HepG2 (cell line): ENCODE results near the gene PHF10. TPM values are rescaled to one million over a fixed set of nuclear protein-coding genes. Genes with fewer than 3 reads are reported as not detected.
A peak's percentile ranks its signal among the peaks of the same experiment; 100 is the strongest.

Experiments used
- FOXA3 ChIP-seq: IDR thresholded peaks from 2 replicates; pipeline ENCODE4 v1.6.1; 2016; ENCODE audit warnings: missing genetic modification reagents, missing compliant biosample characterization
- FOXK2 ChIP-seq: fragments of 450-650 bp; IDR thresholded peaks from 2 replicates; pipeline ENCODE4 v1.6.1; 2016
- FOXP1 ChIP-seq, 2 experiments: fragments of 450-650 bp in 1 of 2; IDR thresholded peaks; 2 replicates each; pipeline ENCODE4 v1.6.1; 2017 to 2018; ENCODE audit warnings: antibody characterized with exemption in 1 of 2
- HOXA3 ChIP-seq: sonication (generic); formaldehyde crosslinking; IDR thresholded peaks from 2 replicates; pipeline ENCODE4 v1.5.0; 2020; ENCODE audit warnings: missing genetic modification reagents
- HOXD1 ChIP-seq: sonication (generic); formaldehyde crosslinking; IDR thresholded peaks from 2 replicates; pipeline ENCODE4 v1.5.0; 2020; ENCODE audit warnings: missing genetic modification reagents
- MAFF ChIP-seq: IDR thresholded peaks from 2 replicates; pipeline ENCODE4 v1.6.1; 2011; ENCODE audit warnings: low read depth, low read length, improper control_type of control experiment
- MTA1 ChIP-seq: sonication (generic); formaldehyde crosslinking; IDR thresholded peaks from 2 replicates; pipeline ENCODE4 v1.4.0; 2020; ENCODE audit warnings: missing genetic modification reagents, mild to moderate bottlenecking, borderline replicate concordance
- NFRKB ChIP-seq: fragments of 450-650 bp; IDR thresholded peaks from 2 replicates; pipeline ENCODE4 v1.6.1; 2017
- NONO ChIP-seq, 2 experiments: fragments of 450-650 bp in 1 of 2; sonication (generic) in 1 of 2; formaldehyde crosslinking in 1 of 2; IDR thresholded peaks in 1 of 2; conservative IDR thresholded peaks in 1 of 2; 2 replicates each; pipeline versions ENCODE4 v1.6.1 to v1.8.0; 2017 to 2022; ENCODE audit warnings: mild to moderate bottlenecking in 1 of 2, missing genetic modification reagents in 1 of 2, moderate library complexity in 1 of 2
- SP4 ChIP-seq: sonication (generic); formaldehyde crosslinking; IDR thresholded peaks from 2 replicates; pipeline ENCODE4 v1.8.1; 2023; ENCODE audit warnings: mild to moderate bottlenecking, missing genetic modification reagents
- TRIM22 ChIP-seq: fragments of 450-650 bp; IDR thresholded peaks from 2 replicates; pipeline ENCODE4 v1.6.1; 2017
- ZNF550 ChIP-seq: sonication (generic); formaldehyde crosslinking; IDR thresholded peaks from 2 replicates; pipeline ENCODE4 v1.4.0; 2020; ENCODE audit warnings: mild to moderate bottlenecking, missing genetic modification reagents, borderline replicate concordance
- ZNF567 ChIP-seq: sonication (generic); formaldehyde crosslinking; IDR thresholded peaks from 2 replicates; pipeline ENCODE4 v1.8.1; 2023; ENCODE audit warnings: mild to moderate bottlenecking, missing genetic modification reagents, borderline replicate concordance
- ZNF687 ChIP-seq: sonication (generic); formaldehyde crosslinking; IDR thresholded peaks from 2 replicates; pipeline ENCODE4 v1.5.1; 2020; ENCODE audit warnings: mild to moderate bottlenecking, missing genetic modification reagents, moderate library complexity
- ZNF724P ChIP-seq: sonication (generic); formaldehyde crosslinking; IDR thresholded peaks from 2 replicates; pipeline ENCODE4 v1.8.0; 2022; ENCODE audit warnings: missing genetic modification reagents, borderline replicate concordance
- ZNF839 ChIP-seq: sonication (generic); formaldehyde crosslinking; IDR thresholded peaks from 2 replicates; pipeline ENCODE4 v1.4.0; 2020; ENCODE audit warnings: missing genetic modification reagents, mild to moderate bottlenecking, borderline replicate concordance
- ZNF891 ChIP-seq: sonication (generic); formaldehyde crosslinking; IDR thresholded peaks from 2 replicates; pipeline ENCODE4 v1.5.0; 2020; ENCODE audit warnings: mild to moderate bottlenecking, missing genetic modification reagents
- polyA plus RNA-seq, 8 experiments: library from polyadenylated mRNA; depleted of rRNA in 3 of 8; stranded (reverse) in 7 of 8; unstranded in 1 of 8; fragments of >200 nt; fragmentation: Illumina TruSeq in 4 of 8; extraction: Trizol in 4 of 8; gene quantifications; 2 replicates each; pipeline versions ENCODE4 v1.2.1 to v1.2.3, GENCODE V29; 2011 to 2016; ENCODE audit warnings: low read depth in 4 of 8, missing spikeins in 1 of 8, mixed read lengths in 1 of 8; ENCODE audit not compliant: insufficient read depth in 1 of 8
- total RNA-seq, 5 experiments: library from RNA; depleted of rRNA; stranded (reverse); fragments of >200 nt; fragmentation: Illumina TruSeq; extraction: Trizol; gene quantifications; 2 replicates each; pipeline ENCODE4 v1.2.3, GENCODE V29; 2016; ENCODE audit warnings: low read depth in 1 of 5
- TF ChIP-seq, protein P1 (sequence below): sonication (generic); formaldehyde crosslinking; IDR thresholded peaks from 2 replicates; pipeline ENCODE4 v1.4.0; 2020; ENCODE audit warnings: mild to moderate bottlenecking, missing genetic modification reagents
- TF ChIP-seq, protein P2 (sequence below): sonication (generic); formaldehyde crosslinking; IDR thresholded peaks from 2 replicates; pipeline ENCODE4 v1.4.0; 2020; ENCODE audit warnings: mild to moderate bottlenecking, missing genetic modification reagents

PHF10 gene
- total and polyA plus RNA-seq, 2 of the 13 experiments (the other 11 are each of a cell fraction or from before 2014, with no cell fraction given): 42.1 to 84.1 TPM

DNA sequence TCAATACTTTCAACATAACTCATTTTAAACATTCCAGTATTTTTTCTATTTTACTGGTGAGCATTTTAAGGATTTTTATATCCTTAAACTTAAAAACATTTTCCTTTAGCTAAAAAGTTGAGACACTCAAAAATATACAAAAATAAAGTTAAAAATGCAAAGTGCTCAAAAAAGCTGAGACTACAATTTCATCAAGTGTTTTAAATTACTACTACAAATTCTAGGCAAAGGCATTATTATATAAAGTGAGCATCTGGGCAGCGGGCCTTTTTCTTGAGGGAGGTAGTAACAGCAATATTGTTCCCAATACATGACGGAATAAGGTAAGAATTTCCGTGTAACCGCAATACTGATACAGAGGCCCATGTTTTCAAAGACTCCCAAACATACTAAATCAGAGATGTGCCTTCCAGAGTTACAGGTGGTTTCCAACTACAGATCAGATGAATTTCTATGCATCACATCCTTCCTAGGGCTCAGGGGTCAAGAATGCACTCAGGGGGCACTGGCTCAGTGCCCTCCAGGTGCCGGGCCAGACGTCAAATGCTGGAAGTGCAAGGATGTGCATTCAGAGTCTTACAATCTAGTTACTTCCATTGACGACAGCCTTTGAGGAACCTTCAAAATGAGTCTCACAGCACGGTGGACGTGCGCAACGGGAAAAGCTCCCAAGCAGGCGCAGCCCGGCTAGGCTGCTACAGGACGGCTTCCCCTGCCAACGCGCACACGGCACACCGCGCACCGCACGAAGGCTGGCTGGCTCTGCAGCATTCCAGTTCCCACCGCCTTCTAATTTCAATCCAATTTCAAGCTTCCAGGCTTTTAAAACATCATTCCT is 1.7 kb downstream of the PHF10 start (continued):
- TF ChIP-seq ZNF567 (CRISPR knock-in tag) (0 out of 2 replicates have a peak, but pooled peaks have one; percentile 38), MAFF (no peak), NFRKB (no peak), HOXA3 (CRISPR knock-in tag) (no peak), MTA1 (CRISPR knock-in tag) (peak; percentile 41; the same call in 1 of the 2 replicates), NONO (IDR thresholded peaks at IDR 0.05) (no peak), NONO (CRISPR knock-in tag; conservative IDR thresholded peaks at IDR 0.05) (no peak), TRIM22 (no peak), HOXD1 (CRISPR knock-in tag) (no peak), FOXK2 (no peak), ZNF839 (0 out of 2 replicates have a peak, but pooled peaks have one; percentile 20), ZNF724P (no peak), FOXA3 (0 out of 2 replicates have a peak, but pooled peaks have one; percentile 8), FOXP1 (IDR thresholded peaks at IDR 0.05) (no peak), FOXP1 (CRISPR knock-in tag; IDR thresholded peaks at IDR 0.05) (no peak), ZNF687 (CRISPR knock-in tag) (peak; percentile 87), ZNF550 (CRISPR knock-in tag) (peak; percentile 86; the same call in 1 of the 2 replicates), ZNF891 (no peak; the same call in 1 of the 2 replicates), SP4 (CRISPR knock-in tag) (no peak)
- TF ChIP-seq, protein P1, sequence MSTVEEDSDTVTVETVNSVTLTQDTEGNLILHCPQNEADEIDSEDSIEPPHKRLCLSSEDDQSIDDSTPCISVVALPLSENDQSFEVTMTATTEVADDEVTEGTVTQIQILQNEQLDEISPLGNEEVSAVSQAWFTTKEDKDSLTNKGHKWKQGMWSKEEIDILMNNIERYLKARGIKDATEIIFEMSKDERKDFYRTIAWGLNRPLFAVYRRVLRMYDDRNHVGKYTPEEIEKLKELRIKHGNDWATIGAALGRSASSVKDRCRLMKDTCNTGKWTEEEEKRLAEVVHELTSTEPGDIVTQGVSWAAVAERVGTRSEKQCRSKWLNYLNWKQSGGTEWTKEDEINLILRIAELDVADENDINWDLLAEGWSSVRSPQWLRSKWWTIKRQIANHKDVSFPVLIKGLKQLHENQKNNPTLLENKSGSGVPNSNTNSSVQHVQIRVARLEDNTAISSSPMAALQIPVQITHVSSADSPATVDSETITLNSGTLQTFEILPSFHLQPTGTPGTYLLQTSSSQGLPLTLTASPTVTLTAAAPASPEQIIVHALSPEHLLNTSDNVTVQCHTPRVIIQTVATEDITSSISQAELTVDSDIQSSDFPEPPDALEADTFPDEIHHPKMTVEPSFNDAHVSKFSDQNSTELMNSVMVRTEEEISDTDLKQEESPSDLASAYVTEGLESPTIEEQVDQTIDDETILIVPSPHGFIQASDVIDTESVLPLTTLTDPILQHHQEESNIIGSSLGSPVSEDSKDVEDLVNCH (CRISPR knock-in tag): no peak
- TF ChIP-seq, protein P2, sequence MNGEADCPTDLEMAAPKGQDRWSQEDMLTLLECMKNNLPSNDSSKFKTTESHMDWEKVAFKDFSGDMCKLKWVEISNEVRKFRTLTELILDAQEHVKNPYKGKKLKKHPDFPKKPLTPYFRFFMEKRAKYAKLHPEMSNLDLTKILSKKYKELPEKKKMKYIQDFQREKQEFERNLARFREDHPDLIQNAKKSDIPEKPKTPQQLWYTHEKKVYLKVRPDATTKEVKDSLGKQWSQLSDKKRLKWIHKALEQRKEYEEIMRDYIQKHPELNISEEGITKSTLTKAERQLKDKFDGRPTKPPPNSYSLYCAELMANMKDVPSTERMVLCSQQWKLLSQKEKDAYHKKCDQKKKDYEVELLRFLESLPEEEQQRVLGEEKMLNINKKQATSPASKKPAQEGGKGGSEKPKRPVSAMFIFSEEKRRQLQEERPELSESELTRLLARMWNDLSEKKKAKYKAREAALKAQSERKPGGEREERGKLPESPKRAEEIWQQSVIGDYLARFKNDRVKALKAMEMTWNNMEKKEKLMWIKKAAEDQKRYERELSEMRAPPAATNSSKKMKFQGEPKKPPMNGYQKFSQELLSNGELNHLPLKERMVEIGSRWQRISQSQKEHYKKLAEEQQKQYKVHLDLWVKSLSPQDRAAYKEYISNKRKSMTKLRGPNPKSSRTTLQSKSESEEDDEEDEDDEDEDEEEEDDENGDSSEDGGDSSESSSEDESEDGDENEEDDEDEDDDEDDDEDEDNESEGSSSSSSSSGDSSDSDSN (CRISPR knock-in tag): peak; percentile 78
